HG02642 (cell line): ENCODE measurements around the gene L3MBTL4.
A peak's percentile ranks its signal among the peaks of the same experiment; 100 is the strongest.
"Not testable (repeated sequence)": the region's sequence is repeated elsewhere in the genome, so short reads cannot be mapped to it uniquely, and the experiment has no call there.

Experiments used
- ATAC-seq: cut with Tn5 transposase; IDR thresholded peaks from one replicate; pipeline ENCODE4 v1.9.1; 2021; ENCODE audit warnings: mild to moderate bottlenecking; ENCODE audit not compliant: unreplicated experiment, poor library complexity

L3MBTL4 gene

GRCh38 chr18:6057604-6058003, 357.1 kb downstream of the L3MBTL4 start:
- no peak for ATAC-seq

GRCh38 chr18:6056171-6056910, 358.4 kb downstream of the L3MBTL4 start:
- ATAC-seq = no peak

- ATAC-seq = no peak
These were observed 359.0 kb downstream of the L3MBTL4 start for GRCh38 chr18:6055711-6056110.

- ATAC-seq = no peak
These were observed 360.4 kb downstream of the L3MBTL4 start for GRCh38 chr18:6054256-6054842.

- ATAC-seq = no peak
These were observed 362.2 kb downstream of the L3MBTL4 start for GRCh38 chr18:6052449-6052913.

GRCh38 chr18:6047596-6047995, 367.1 kb downstream of the L3MBTL4 start:
- not testable (repeated sequence) for ATAC-seq

- ATAC-seq = no peak
These were observed 369.9 kb downstream of the L3MBTL4 start for GRCh38 chr18:6044773-6045172.

- no peak for ATAC-seq
These were observed 370.4 kb downstream of the L3MBTL4 start for GRCh38 chr18:6044319-6044718.

- ATAC-seq = no peak
These were observed 375.7 kb downstream of the L3MBTL4 start for GRCh38 chr18:6039055-6039454.

GRCh38 chr18:6031442-6031841, 383.3 kb downstream of the L3MBTL4 start:
- no peak for ATAC-seq

GRCh38 chr18:6031002-6031401, 383.7 kb downstream of the L3MBTL4 start:
- no peak for ATAC-seq

GRCh38 chr18:6024745-6025248, 389.9 kb downstream of the L3MBTL4 start:
- no peak for ATAC-seq

- ATAC-seq = no peak
These were observed 391.2 kb downstream of the L3MBTL4 start for GRCh38 chr18:6023551-6023950.

- no peak for ATAC-seq
These were observed 391.9 kb downstream of the L3MBTL4 start for GRCh38 chr18:6022845-6023244.

GRCh38 chr18:6022074-6022444, 392.7 kb downstream of the L3MBTL4 start:
- peak; percentile 42 for ATAC-seq

- peak; percentile 7 for ATAC-seq
These were observed 393.2 kb downstream of the L3MBTL4 start for GRCh38 chr18:6021306-6022073.

- no peak for ATAC-seq
These were observed 396.0 kb downstream of the L3MBTL4 start for GRCh38 chr18:6018671-6019070.

- ATAC-seq = no peak
These were observed 397.5 kb downstream of the L3MBTL4 start for GRCh38 chr18:6017171-6017570.

GRCh38 chr18:6015364-6015763, 399.3 kb downstream of the L3MBTL4 start:
- no peak for ATAC-seq

- ATAC-seq = no peak
These were observed 401.4 kb downstream of the L3MBTL4 start for GRCh38 chr18:6013171-6013810.

GRCh38 chr18:6010921-6011320, 403.8 kb downstream of the L3MBTL4 start:
- no peak for ATAC-seq
